ENCODE results near the gene PSG6.
"Not testable (repeated sequence)": the region's sequence is repeated elsewhere in the genome, so short reads cannot be mapped to it uniquely, and the experiment has no call there.

Gene PSG6

GRCh38 chr19:42872608-42873007, 45.1 kb downstream of the PSG6 start:
- TF ChIP-seq, protein P1, sequence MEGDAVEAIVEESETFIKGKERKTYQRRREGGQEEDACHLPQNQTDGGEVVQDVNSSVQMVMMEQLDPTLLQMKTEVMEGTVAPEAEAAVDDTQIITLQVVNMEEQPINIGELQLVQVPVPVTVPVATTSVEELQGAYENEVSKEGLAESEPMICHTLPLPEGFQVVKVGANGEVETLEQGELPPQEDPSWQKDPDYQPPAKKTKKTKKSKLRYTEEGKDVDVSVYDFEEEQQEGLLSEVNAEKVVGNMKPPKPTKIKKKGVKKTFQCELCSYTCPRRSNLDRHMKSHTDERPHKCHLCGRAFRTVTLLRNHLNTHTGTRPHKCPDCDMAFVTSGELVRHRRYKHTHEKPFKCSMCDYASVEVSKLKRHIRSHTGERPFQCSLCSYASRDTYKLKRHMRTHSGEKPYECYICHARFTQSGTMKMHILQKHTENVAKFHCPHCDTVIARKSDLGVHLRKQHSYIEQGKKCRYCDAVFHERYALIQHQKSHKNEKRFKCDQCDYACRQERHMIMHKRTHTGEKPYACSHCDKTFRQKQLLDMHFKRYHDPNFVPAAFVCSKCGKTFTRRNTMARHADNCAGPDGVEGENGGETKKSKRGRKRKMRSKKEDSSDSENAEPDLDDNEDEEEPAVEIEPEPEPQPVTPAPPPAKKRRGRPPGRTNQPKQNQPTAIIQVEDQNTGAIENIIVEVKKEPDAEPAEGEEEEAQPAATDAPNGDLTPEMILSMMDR (IDR thresholded peaks at IDR 0.05; ENCODE audit: insufficient read depth, low read depth, low read length, missing control alignments) = no peak
- no peak overlapping the region for H3K4me3 ChIP-seq (ENCODE audit: low read depth, low read length)
- DNase-seq (ENCODE audit: low read depth) = no peak

DNA sequence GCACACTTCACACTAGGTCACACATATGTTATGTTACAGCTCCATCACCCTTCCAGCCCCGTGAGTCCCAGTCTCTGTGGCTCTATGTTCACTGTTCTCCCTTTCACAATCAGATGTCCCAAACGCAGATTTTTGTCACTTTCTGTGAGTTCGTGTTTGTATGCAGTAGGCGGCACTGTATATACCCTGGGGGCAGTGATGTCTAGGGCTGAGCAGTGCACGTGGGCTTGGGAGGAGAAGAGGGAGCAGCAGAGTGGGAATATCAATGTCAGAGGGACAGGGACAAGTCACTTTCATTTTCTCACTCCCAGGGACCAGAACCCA, 60.2 kb downstream of the PSG6 start:
- no peak for DNase-seq (ENCODE audit: low read depth)
- H3K4me3 ChIP-seq (ENCODE audit: low read depth, low read length) = no peak overlapping the region
- TF ChIP-seq, protein P1 (IDR thresholded peaks at IDR 0.05; ENCODE audit: insufficient read depth, low read depth, low read length, missing control alignments) = no peak

GRCh38 chr19:42856866-42857543, 60.7 kb downstream of the PSG6 start:
- DNase-seq (ENCODE audit: low read depth) = peak; percentile 17
- TF ChIP-seq, protein P1 (IDR thresholded peaks at IDR 0.05; ENCODE audit: insufficient read depth, low read depth, low read length, missing control alignments) = peak; percentile 74

DNA sequence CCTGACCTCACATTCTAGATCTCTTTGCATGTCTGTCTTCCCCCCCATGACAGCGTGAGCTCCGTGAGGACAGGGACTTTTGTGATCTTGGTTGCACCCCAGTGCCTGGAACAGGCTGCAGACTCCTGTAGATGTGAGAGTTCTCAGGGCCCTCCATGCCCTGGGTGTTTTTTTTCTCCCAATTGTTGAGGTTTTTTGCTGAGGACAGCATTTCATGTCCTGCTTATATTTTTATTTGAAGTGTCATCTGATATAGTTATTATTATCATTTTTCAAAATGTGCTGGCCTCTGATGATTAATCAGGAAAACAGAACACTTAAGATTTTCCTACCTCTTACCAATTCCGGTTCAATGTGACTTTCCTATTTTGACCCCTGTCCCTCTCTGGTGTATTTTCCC, 62.9 kb downstream of the PSG6 start:
- DNase-seq (ENCODE audit: low read depth); H3K4me3 ChIP-seq (ENCODE audit: low read depth, low read length): not testable (repeated sequence)

More at GRCh38 chr19:42856866-42857543, 60.7 kb downstream of the PSG6 start:
- H3K4me3 ChIP-seq (ENCODE audit: low read depth, low read length) = not testable (repeated sequence)

DNA sequence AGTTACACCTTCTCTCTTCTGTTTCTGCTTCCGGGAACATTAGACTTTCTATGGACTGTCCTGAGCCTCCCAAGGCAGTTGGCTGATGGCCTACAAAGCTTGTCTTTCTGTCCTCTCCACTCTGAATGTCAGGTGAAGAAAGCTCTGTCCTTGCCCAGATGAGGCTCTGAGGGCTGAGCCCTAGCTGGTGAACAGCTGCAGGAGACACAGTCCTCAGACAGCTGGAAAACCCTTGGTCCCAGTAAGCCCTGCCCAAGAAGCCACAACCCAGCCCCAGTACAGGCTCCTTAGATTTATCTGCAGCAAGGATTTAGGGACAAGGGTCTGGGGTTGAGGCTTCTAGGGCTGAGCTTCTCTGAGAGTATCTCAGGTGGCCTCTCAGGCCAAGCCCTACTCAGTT, 64.5 kb downstream of the PSG6 start:
- H3K4me3 ChIP-seq (ENCODE audit: low read depth, low read length); DNase-seq (ENCODE audit: low read depth): not testable (repeated sequence)

DNA sequence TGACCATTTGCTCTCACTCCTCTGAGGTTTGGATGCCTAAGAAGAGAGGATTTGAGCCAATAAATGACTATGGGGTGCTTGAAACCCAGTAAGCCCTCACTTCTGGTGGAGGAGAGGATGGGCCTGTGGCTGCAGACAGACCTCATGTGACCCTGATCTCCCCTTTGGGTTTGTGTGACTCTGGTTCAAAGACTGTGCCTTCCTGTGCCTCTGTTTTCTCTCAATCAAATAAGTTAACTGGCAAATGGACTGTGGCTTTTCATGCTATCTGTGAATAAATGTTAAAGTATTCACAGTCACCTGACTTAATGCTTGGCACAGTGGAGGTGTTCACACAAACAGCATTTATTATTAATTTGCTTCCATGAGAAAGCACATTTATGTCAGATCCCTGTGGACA, 64.9 kb downstream of the PSG6 start:
- H3K4me3 ChIP-seq (ENCODE audit: low read depth, low read length); DNase-seq (ENCODE audit: low read depth): not testable (repeated sequence)
